ENCODE measurements around the gene DHRS12.

DHRS12 gene

GRCh38 chr13:51773515-51773914 lies 30.4 kb downstream of the DHRS12 start:
- Histone ChIP-seq H3K9me3 (ENCODE audit: low read depth, low read length) (no peaks in the 10 kb centered on the region), H3K36me3 (ENCODE audit: insufficient read depth, low read length) (no peaks in the 10 kb centered on the region), H3K27ac (no peak overlapping the region), H3K4me3 (no peak overlapping the region), H3K9ac (ENCODE audit: insufficient read length) (no peak overlapping the region)
- DNase-seq (ENCODE audit: low read depth, low spot score) = no peak
- no peak for TF ChIP-seq FOXP2 (optimal IDR thresholded peaks at IDR 0.05; ENCODE audit: control extremely low read depth, extremely low read length, insufficient read depth)
- no peak for TF ChIP-seq POLR2AphosphoS5 (IDR thresholded peaks at IDR 0.05; ENCODE audit: borderline replicate concordance, low read depth, low read length)
- TF ChIP-seq EZH2 (IDR thresholded peaks at IDR 0.05) = no peak

DNA sequence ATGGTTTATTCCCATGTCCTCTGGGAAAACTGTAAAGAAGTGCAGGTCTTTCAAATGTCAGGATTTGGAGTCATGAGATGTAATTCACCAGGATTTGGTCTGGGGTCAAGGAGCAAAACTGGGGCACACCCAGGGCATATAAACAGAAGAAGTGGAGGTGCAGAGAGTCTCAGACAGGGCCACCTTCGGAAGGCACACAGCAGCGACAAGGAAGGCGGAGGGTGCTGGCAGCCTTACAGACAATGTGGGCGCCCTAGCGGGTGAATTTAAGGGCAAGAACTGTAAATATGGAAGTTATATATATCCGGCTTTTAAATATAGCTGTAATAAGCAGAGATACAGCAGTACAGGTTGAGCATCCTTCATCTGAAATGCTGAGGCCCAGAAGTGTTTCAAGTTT lies 31.2 kb downstream of the DHRS12 start:
- Histone ChIP-seq H3K4me3 (no peak overlapping the region), H3K9me3 (ENCODE audit: low read depth, low read length) (no peaks in the 10 kb centered on the region), H3K36me3 (ENCODE audit: insufficient read depth, low read length) (no peaks in the 10 kb centered on the region), H3K27ac (no peak overlapping the region), H3K9ac (ENCODE audit: insufficient read length) (no peak overlapping the region)
- TF ChIP-seq FOXP2 (optimal IDR thresholded peaks at IDR 0.05; ENCODE audit: control extremely low read depth, extremely low read length, insufficient read depth) (no peak), POLR2AphosphoS5 (IDR thresholded peaks at IDR 0.05; ENCODE audit: borderline replicate concordance, low read depth, low read length) (no peak), EZH2 (IDR thresholded peaks at IDR 0.05) (no peak)
- no peak for DNase-seq (ENCODE audit: low read depth, low spot score)

GRCh38 chr13:51772105-51772455 lies 31.9 kb downstream of the DHRS12 start:
- TF ChIP-seq POLR2AphosphoS5 (IDR thresholded peaks at IDR 0.05; ENCODE audit: borderline replicate concordance, low read depth, low read length) (no peak), EZH2 (IDR thresholded peaks at IDR 0.05) (no peak), FOXP2 (optimal IDR thresholded peaks at IDR 0.05; ENCODE audit: control extremely low read depth, extremely low read length, insufficient read depth) (no peak)
- Histone ChIP-seq H3K9ac (ENCODE audit: insufficient read length) (no peak overlapping the region), H3K4me3 (no peak overlapping the region), H3K27ac (no peak overlapping the region), H3K9me3 (ENCODE audit: low read depth, low read length) (no peaks in the 10 kb centered on the region), H3K36me3 (ENCODE audit: insufficient read depth, low read length) (no peaks in the 10 kb centered on the region)
- no peak for DNase-seq (ENCODE audit: low read depth, low spot score)

GRCh38 chr13:51771418-51772104 lies 32.4 kb downstream of the DHRS12 start:
- DNase-seq (ENCODE audit: low read depth, low spot score) = no peak
- H3K4me3 ChIP-seq = no peak overlapping the region
- no peaks in the 10 kb centered on the region for H3K9me3 ChIP-seq (ENCODE audit: low read depth, low read length)
- no peak overlapping the region for H3K9ac ChIP-seq (ENCODE audit: insufficient read length)
- no peak for TF ChIP-seq EZH2 (IDR thresholded peaks at IDR 0.05)
- no peak for TF ChIP-seq FOXP2 (optimal IDR thresholded peaks at IDR 0.05; ENCODE audit: control extremely low read depth, extremely low read length, insufficient read depth)
- no peaks in the 10 kb centered on the region for H3K36me3 ChIP-seq (ENCODE audit: insufficient read depth, low read length)
- no peak overlapping the region for H3K27ac ChIP-seq

GRCh38 chr13:51770681-51771417 lies 33.1 kb downstream of the DHRS12 start:
- no peak for DNase-seq (ENCODE audit: low read depth, low spot score)
- TF ChIP-seq FOXP2 (optimal IDR thresholded peaks at IDR 0.05; ENCODE audit: control extremely low read depth, extremely low read length, insufficient read depth) = no peak
- no peak; the same call in 1 of the 2 replicates for TF ChIP-seq POLR2AphosphoS5 (IDR thresholded peaks at IDR 0.05; ENCODE audit: borderline replicate concordance, low read depth, low read length)
- TF ChIP-seq EZH2 (IDR thresholded peaks at IDR 0.05) = no peak
- Histone ChIP-seq H3K27ac (no peak overlapping the region), H3K9ac (ENCODE audit: insufficient read length) (no peak overlapping the region), H3K36me3 (ENCODE audit: insufficient read depth, low read length) (no peaks in the 10 kb centered on the region), H3K4me3 (no peak overlapping the region), H3K9me3 (ENCODE audit: low read depth, low read length) (no peaks in the 10 kb centered on the region)

DNA sequence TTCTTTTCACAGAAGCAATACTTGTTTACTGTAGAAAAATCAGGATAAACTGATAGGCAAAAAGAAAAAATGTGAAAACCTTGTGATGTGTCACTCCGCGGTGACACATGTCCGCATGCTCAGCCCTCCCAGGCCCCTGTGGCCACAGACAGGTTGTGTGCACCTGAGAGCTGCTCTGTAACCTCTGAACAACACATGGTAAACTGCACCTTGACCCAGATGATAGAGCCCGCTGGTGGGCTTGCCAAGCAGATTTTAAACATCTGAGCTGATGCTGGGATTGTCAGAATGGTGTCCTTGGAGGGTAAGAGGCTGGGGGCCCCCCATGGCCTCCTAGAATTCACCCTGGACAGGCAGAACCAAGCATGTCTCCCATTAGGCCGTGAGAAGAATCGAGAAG lies 33.8 kb downstream of the DHRS12 start:
- Histone ChIP-seq H3K36me3 (ENCODE audit: insufficient read depth, low read length) (no peaks in the 10 kb centered on the region), H3K27ac (no peak overlapping the region), H3K9ac (ENCODE audit: insufficient read length) (no peak overlapping the region), H3K9me3 (ENCODE audit: low read depth, low read length) (no peaks in the 10 kb centered on the region), H3K4me3 (no peak overlapping the region)
- DNase-seq (ENCODE audit: low read depth, low spot score) = no peak
- TF ChIP-seq FOXP2 (optimal IDR thresholded peaks at IDR 0.05; ENCODE audit: control extremely low read depth, extremely low read length, insufficient read depth) = no peak
- no peak for TF ChIP-seq POLR2AphosphoS5 (IDR thresholded peaks at IDR 0.05; ENCODE audit: borderline replicate concordance, low read depth, low read length)
- no peak for TF ChIP-seq EZH2 (IDR thresholded peaks at IDR 0.05)

DNA sequence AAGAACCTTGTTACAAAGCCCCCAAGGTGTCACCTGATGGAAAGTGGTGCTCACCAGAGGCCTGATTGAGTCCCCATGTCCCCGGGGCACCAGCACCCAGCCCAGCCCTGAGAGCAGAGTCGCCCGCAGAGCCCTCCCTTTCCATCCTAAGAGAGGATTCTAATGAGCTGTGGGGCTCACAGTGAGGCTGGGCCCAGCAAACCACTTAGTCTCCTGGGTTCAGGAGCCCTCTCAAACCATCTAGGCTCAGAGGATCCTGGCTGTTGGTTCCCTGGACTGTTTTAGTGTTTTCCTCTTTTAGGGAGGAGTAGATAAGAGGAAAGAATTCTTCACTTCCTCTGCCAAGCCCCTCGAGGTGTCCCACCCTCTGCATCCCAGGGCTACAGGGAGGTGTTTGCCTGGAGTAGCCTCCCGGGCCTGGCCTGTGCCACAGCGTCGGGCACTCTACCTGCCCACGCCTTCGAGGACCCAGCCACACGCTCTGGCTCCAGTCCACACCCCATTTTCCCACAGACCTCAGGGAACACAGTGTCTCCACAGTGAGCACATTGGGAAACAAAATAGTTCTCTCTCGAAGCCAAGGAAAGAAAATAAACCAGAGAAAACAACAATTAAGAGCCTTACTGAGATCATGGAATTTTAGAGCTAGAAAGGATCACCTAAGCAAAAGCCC lies 34.4 kb downstream of the DHRS12 start:
- H3K9ac ChIP-seq (ENCODE audit: insufficient read length) = no peak overlapping the region
- no peak for DNase-seq (ENCODE audit: low read depth, low spot score)
- TF ChIP-seq FOXP2 (optimal IDR thresholded peaks at IDR 0.05; ENCODE audit: control extremely low read depth, extremely low read length, insufficient read depth) (no peak), POLR2AphosphoS5 (IDR thresholded peaks at IDR 0.05; ENCODE audit: borderline replicate concordance, low read depth, low read length) (no peak), EZH2 (IDR thresholded peaks at IDR 0.05) (no peak)
- no peaks in the 10 kb centered on the region for H3K9me3 ChIP-seq (ENCODE audit: low read depth, low read length)
- no peak overlapping the region for H3K27ac ChIP-seq
- H3K36me3 ChIP-seq (ENCODE audit: insufficient read depth, low read length) = no peaks in the 10 kb centered on the region
- no peak overlapping the region for H3K4me3 ChIP-seq

DNA sequence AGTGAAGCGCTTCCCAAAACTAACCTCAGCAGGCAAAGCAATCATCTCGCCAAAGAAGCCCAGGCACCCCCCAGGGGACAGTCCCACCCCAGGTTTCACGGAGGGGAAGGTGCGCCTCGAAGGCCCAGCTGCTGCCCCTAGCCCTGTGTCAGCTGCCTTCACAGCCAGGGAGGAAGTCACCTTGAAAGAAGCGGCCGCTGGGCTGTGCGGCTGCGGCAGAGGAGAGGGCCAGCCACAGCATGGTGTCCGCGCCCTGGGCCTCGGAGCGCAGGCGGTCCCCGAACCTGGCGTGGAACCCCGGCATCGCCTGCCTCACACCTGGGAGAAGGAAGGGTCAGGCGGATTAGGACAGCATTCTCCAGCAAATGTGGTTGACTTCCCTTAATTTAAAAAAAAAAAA lies 35.0 kb downstream of the DHRS12 start:
- H3K36me3 ChIP-seq (ENCODE audit: insufficient read depth, low read length) = no peaks in the 10 kb centered on the region
- no peak for DNase-seq (ENCODE audit: low read depth, low spot score)
- H3K9me3 ChIP-seq (ENCODE audit: low read depth, low read length) = no peaks in the 10 kb centered on the region
- no peak for TF ChIP-seq FOXP2 (optimal IDR thresholded peaks at IDR 0.05; ENCODE audit: control extremely low read depth, extremely low read length, insufficient read depth)
- TF ChIP-seq EZH2 (IDR thresholded peaks at IDR 0.05) = no peak
- TF ChIP-seq POLR2AphosphoS5 (IDR thresholded peaks at IDR 0.05; ENCODE audit: borderline replicate concordance, low read depth, low read length) = no peak
- H3K27ac ChIP-seq = no peak overlapping the region
- H3K9ac ChIP-seq (ENCODE audit: insufficient read length) = no peak overlapping the region
- no peak overlapping the region for H3K4me3 ChIP-seq

Data from SK-N-MC (cell line).